Measurements from ENCODE around the gene GUCA1C.

GUCA1C gene

GRCh38 chr3:108907194-108907593 is 46.5 kb downstream of the GUCA1C start:
- no peak for DNase-seq (ENCODE audit: low read depth)

- no peak for DNase-seq (ENCODE audit: low read depth)
These were observed 54.1 kb downstream of the GUCA1C start for GRCh38 chr3:108899530-108899929.

- no peak for DNase-seq (ENCODE audit: low read depth)
These were observed 55.8 kb downstream of the GUCA1C start for GRCh38 chr3:108897883-108898282.

GRCh38 chr3:108894981-108895380 is 58.7 kb downstream of the GUCA1C start:
- no peak for DNase-seq (ENCODE audit: low read depth)

GRCh38 chr3:108891833-108892232 is 61.8 kb downstream of the GUCA1C start:
- DNase-seq (ENCODE audit: low read depth): no peak

GRCh38 chr3:108887777-108888176 is 65.9 kb downstream of the GUCA1C start:
- DNase-seq (ENCODE audit: low read depth): no peak

- DNase-seq (ENCODE audit: low read depth): no peak
These were observed 66.6 kb downstream of the GUCA1C start for GRCh38 chr3:108887121-108887520.

GRCh38 chr3:108883373-108883772 is 70.3 kb downstream of the GUCA1C start:
- no peak for DNase-seq (ENCODE audit: low read depth)

GRCh38 chr3:108882762-108883161 is 70.9 kb downstream of the GUCA1C start:
- DNase-seq (ENCODE audit: low read depth): no peak

- DNase-seq (ENCODE audit: low read depth): no peak
These were observed 73.8 kb downstream of the GUCA1C start for GRCh38 chr3:108879915-108880314.

- DNase-seq (ENCODE audit: low read depth): no peak
These were observed 75.8 kb downstream of the GUCA1C start for GRCh38 chr3:108877901-108878300.

GRCh38 chr3:108863799-108864135 is 89.9 kb downstream of the GUCA1C start:
- no peak for DNase-seq (ENCODE audit: low read depth)

- no peak for DNase-seq (ENCODE audit: low read depth)
These were observed 90.5 kb downstream of the GUCA1C start for GRCh38 chr3:108862865-108863798.

GRCh38 chr3:108861401-108861800 is 92.3 kb downstream of the GUCA1C start:
- no peak for DNase-seq (ENCODE audit: low read depth)

Data from activated T-cell treated with anti-CD3 and anti-CD28 coated beads for 24 hours (primary cell).